ENCODE results near the gene LAMC3.

- TF ChIP-seq CTCF (IDR thresholded peaks at IDR 0.05) (no peak), POLR2A (IDR thresholded peaks at IDR 0.05; ENCODE audit: low read depth) (no peak)
These were observed 3.5 kb downstream of the LAMC3 start for GRCh38 chr9:131012396-131012917.
